GM06990 (cell line): ENCODE data around the gene SHMT2.

Experiments used
- DNase-seq: peaks from one replicate; pipeline ENCODE4 v3.0.0-alpha.2; 2011; ENCODE audit not compliant: insufficient read length; ENCODE audit errors: extremely low read depth
- H3K27me3 ChIP-seq: replicated peaks from 2 replicates; pipeline ENCODE4 v1.6.0; 2011; ENCODE audit warnings: low read length; ENCODE audit not compliant: control insufficient read depth, insufficient read depth
- H3K36me3 ChIP-seq: 2 replicates; pipeline ENCODE4 v1.5.1; 2011; ENCODE audit warnings: low read length; ENCODE audit not compliant: control insufficient read depth, insufficient read depth
- H3K4me3 ChIP-seq: replicated peaks from 2 replicates; pipeline ENCODE4 v1.5.1; 2011; ENCODE audit warnings: low read depth, mild to moderate bottlenecking, control low read depth, low read length
- TF ChIP-seq, protein P1 (sequence below): IDR thresholded peaks from 2 replicates; pipeline ENCODE4 v1.5.1; 2011; ENCODE audit warnings: low read length, control low read depth, mild to moderate bottlenecking, inconsistent platforms; ENCODE audit not compliant: insufficient read depth, poor library complexity, severe bottlenecking

SHMT2 gene

DNA sequence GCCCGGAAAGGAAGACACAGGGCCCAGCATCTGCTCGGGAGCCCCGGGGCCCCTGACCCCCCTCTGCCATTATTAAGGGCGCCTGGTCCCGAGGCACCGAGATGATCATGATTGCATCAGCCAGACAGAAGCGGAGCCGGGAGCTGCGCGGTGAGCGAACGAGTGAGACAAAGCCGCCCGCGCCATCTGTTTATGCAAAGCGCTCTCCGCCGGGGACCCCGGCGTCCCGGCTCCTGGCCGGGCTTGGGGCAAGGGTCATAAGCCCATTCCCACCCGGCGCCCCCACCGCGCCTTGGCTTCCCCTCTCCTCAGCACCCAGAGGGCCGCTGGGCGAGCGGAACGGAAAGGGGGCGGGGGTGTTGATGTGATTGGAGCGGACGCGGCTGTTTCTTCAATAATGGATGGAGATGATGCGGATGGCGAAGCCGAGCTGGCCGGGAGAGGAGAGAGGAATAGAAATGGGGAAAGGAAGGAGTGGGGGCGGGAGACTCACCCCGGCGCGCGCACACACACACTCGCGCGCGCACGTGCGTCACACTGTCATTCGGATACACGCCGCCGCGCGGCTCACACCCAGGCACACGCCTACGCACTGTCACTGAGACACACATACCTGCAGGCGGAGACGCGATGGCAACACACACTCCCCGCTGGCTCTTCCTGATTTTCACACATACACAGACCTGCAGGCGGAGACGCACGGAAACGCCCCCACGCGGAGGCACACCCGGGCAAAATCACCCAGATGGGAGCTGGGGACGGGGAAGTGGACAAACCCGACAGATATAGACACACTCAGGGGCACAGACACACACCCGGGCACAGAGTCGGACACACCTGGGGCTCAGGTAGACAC, 10.8 kb downstream of the SHMT2 start:
- Histone ChIP-seq H3K36me3 (no peaks in the 10 kb centered on the region), H3K27me3 (peaks cover 7% of the 10 kb centered on the region; the same call in 1 of the 2 replicates), H3K4me3 (peak overlapping the region; percentile 62)
- DNase-seq: peak; percentile 78
- TF ChIP-seq, protein P1, sequence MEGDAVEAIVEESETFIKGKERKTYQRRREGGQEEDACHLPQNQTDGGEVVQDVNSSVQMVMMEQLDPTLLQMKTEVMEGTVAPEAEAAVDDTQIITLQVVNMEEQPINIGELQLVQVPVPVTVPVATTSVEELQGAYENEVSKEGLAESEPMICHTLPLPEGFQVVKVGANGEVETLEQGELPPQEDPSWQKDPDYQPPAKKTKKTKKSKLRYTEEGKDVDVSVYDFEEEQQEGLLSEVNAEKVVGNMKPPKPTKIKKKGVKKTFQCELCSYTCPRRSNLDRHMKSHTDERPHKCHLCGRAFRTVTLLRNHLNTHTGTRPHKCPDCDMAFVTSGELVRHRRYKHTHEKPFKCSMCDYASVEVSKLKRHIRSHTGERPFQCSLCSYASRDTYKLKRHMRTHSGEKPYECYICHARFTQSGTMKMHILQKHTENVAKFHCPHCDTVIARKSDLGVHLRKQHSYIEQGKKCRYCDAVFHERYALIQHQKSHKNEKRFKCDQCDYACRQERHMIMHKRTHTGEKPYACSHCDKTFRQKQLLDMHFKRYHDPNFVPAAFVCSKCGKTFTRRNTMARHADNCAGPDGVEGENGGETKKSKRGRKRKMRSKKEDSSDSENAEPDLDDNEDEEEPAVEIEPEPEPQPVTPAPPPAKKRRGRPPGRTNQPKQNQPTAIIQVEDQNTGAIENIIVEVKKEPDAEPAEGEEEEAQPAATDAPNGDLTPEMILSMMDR: no peak

DNA sequence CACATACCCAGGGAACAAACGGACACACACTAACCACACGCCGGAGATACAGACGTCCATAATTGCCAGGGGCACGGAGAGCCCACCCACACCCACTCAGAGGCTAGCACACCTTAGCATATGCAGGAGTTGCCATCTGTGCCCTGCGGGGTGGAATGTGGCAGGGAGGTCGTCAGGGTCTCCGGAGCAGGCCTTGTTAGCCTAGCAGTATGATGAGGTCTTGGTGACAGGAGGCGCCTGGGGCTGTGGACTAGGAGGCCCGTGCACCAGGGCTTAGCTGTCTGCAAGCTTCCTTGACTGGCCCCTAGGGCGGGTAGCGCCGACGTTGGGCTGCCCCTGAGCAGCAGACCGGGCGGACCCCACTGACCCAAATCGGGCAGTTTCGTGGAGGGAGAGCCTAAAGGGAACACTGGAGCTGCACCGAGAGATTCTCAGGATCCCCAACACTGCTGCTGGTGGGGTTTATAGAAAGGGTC, 11.5 kb downstream of the SHMT2 start:
- TF ChIP-seq, protein P1: no peak
- DNase-seq: no peak
- Histone ChIP-seq H3K4me3 (peak overlapping the region; percentile 62; the same call in 1 of the 2 replicates), H3K27me3 (peaks cover 7% of the 10 kb centered on the region; the same call in 1 of the 2 replicates), H3K36me3 (no peaks in the 10 kb centered on the region)

DNA sequence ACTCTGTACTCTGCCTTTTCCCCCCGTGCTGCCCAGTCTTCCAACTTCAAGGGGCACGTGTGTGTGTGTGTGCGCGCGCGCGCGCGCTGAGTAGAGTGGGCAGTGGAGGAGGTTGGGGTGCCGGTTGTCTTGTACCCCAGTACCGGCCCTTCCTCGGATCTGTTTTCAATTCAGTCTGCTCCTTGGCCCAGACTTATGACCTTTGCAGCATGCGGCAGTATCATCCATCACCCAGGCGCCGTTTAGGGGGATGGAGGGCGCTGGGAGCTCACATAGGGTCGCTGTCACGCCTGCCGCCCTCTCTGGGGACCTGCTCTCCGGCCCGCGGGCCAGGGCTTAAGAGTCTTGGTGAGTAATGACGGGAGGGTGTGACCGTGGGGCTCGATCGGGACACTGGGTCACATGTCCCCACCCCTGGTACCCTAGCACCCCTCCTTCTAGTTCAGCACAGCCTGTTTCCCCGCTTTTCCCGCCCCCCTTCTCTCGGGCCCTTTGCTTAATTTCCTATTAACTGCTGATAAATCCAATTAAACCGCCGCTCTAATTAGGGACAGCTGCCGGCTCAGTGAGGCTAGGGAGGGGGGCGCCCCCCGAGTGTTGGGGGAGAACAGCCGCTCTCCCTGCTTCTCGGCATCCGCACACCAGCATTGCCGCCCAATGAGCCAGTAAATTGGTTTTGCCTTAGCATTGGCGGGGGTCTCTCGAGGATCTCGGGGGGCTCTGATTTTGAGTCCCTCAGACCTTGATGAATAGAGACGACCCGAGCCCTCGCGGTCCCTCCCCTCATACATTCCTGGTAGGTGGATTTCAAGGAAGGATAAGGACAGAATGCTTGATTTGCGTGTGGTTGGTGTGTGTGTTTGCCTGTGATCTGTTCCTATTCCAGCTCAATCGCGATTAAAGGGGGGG, 12.1 kb downstream of the SHMT2 start:
- DNase-seq: no peak
- H3K4me3 ChIP-seq: no peak overlapping the region
- peaks cover 7% of the 10 kb centered on the region; the same call in 1 of the 2 replicates for H3K27me3 ChIP-seq

GRCh38 chr12:57242329-57242690, 12.8 kb downstream of the SHMT2 start:
- no peak for DNase-seq
- H3K4me3 ChIP-seq: no peak overlapping the region; the same call in 1 of the 2 replicates

More for the DNA sequence above, 12.1 kb downstream of the SHMT2 start:
- TF ChIP-seq, protein P1: no peak
- no peaks in the 10 kb centered on the region for H3K36me3 ChIP-seq

More at GRCh38 chr12:57242329-57242690, 12.8 kb downstream of the SHMT2 start:
- peaks cover 7% of the 10 kb centered on the region; the same call in 1 of the 2 replicates for H3K27me3 ChIP-seq
- no peaks in the 10 kb centered on the region for H3K36me3 ChIP-seq
- TF ChIP-seq, protein P1: no peak
